22Rv1 (cell line): Measurements from ENCODE around the gene CRADD.

Experiments
- CTCF ChIP-seq: fragments of 450-650 bp; IDR thresholded peaks from 2 replicates; pipeline ENCODE4 v1.5.1; 2017; ENCODE audit warnings: mild to moderate bottlenecking
- ZFX ChIP-seq: fragments of 450-650 bp; IDR thresholded peaks from 2 replicates; pipeline ENCODE4 v1.6.1; 2017; ENCODE audit warnings: antibody characterized with exemption, borderline replicate concordance

- no peak for TF ChIP-seq CTCF
- no peak for TF ChIP-seq ZFX
Measured at GRCh38 chr12:93704625-93705024, 27.4 kb downstream of the CRADD start.
